ENCODE measurements around the gene SAP30BP.

- TF ChIP-seq POLR2A (IDR thresholded peaks at IDR 0.05) (no peak), CTCF (IDR thresholded peaks at IDR 0.05) (no peak), POLR2AphosphoS5 (IDR thresholded peaks at IDR 0.05) (no peak)
Measured at GRCh38 chr17:75704963-75705875, 38.1 kb downstream of the SAP30BP start.
